Activated CD4-positive, alpha-beta memory T cell treated with anti-CD3 and anti-CD28 coated beads for 36 hours (primary cell): Measurements from ENCODE around the gene IMPA2. TPM values are rescaled to one million over a fixed set of nuclear protein-coding genes. Genes with fewer than 3 reads are reported as not detected.

Experiments used
- CTCF ChIA-PET: fragments of 350-600 bp; sonication (Branson Sonifier 250); formaldehyde crosslinking; loops from one replicate; lab custom pipeline; 2021; ENCODE audit warnings: antibody characterized with exemption, inconsistent platforms; lab: Charles Lee
- POLR2A ChIA-PET: fragments of 350-600 bp; sonication (Branson Sonifier 250); formaldehyde crosslinking; loops from one replicate; lab custom pipeline; 2021; ENCODE audit warnings: antibody characterized with exemption; lab: Charles Lee
- DNase-seq: peaks from one replicate; pipeline ENCODE4 v3.0.0-alpha.2; 2020
- H3K27ac Mint-ChIP-seq: one replicate; pipeline ENCODE4 v1.8.0; 2021; ENCODE audit warnings: mixed read lengths
- H3K27me3 Mint-ChIP-seq: one replicate; pipeline ENCODE4 v1.8.0; 2021; ENCODE audit warnings: mixed read lengths
- H3K36me3 Mint-ChIP-seq: one replicate; pipeline ENCODE4 v1.8.0; 2021; ENCODE audit warnings: mixed read lengths
- H3K4me1 Mint-ChIP-seq: one replicate; pipeline ENCODE4 v1.8.0; 2021; ENCODE audit warnings: low read depth, mixed read lengths
- H3K4me3 Mint-ChIP-seq: one replicate; pipeline ENCODE4 v1.8.0; 2021; ENCODE audit warnings: mild to moderate bottlenecking, mixed read lengths
- H3K9me3 Mint-ChIP-seq: one replicate; pipeline ENCODE4 v1.8.0; 2021; ENCODE audit warnings: mixed read lengths
- intact Hi-C: fragments of 100-400 bp; cut with micrococcal nuclease; formaldehyde crosslinking; loops from one replicate; pipeline ENCODE4 v1.15.1; 2023
- total RNA-seq, 2 experiments: library from RNA; stranded (reverse); gene quantifications; one replicate each; pipeline ENCODE4 v1.2.3, GENCODE V29; 2021

Gene IMPA2
- total RNA-seq, 2 experiments from 2014 or later = 20.3 to 21.6 TPM

GRCh38 chr18:12046751-12047335 is 65.5 kb downstream of the IMPA2 start:
- no peaks in the 10 kb centered on the region for H3K36me3 Mint-ChIP-seq
- H3K4me1 Mint-ChIP-seq = peaks cover 11% of the 10 kb centered on the region
- no peak overlapping the region for H3K27ac Mint-ChIP-seq
- POLR2A ChIA-PET = no interaction called here
- no peak for DNase-seq
- H3K9me3 Mint-ChIP-seq = no peaks in the 10 kb centered on the region
- intact Hi-C loops = no loop called here
- H3K27me3 Mint-ChIP-seq = peaks cover 9% of the 10 kb centered on the region
- CTCF ChIA-PET = no interaction called here
- H3K4me3 Mint-ChIP-seq = no peak overlapping the region

- Mint-ChIP-seq H3K36me3 (no peaks in the 10 kb centered on the region), H3K9me3 (no peaks in the 10 kb centered on the region), H3K4me3 (no peak overlapping the region), H3K27me3 (peaks cover 5% of the 10 kb centered on the region), H3K4me1 (peaks cover 6% of the 10 kb centered on the region), H3K27ac (no peak overlapping the region)
- intact Hi-C loops = no loop called here
- ChIA-PET CTCF (interaction anchor here (1.2 to 2.8 kb wide), 3 partner anchors 9 to 52 kb away, joined by 3 to 10 read pairs (median 4); no protein-coding TSS in a partner anchor), POLR2A (no interaction called here)
- DNase-seq = no peak
Measured at GRCh38 chr18:12048010-12048826, 66.9 kb downstream of the IMPA2 start.

GRCh38 chr18:12048827-12049175 is 67.5 kb downstream of the IMPA2 start:
- no peak for DNase-seq
- peaks cover 6% of the 10 kb centered on the region for H3K4me1 Mint-ChIP-seq
- H3K27me3 Mint-ChIP-seq = peaks cover 2% of the 10 kb centered on the region
- intact Hi-C loops = loop anchor here (1.0 kb wide), 1 partner anchor 8 kb away; no protein-coding TSS in a partner anchor
- no peak overlapping the region for H3K4me3 Mint-ChIP-seq
- no peaks in the 10 kb centered on the region for H3K36me3 Mint-ChIP-seq
- H3K9me3 Mint-ChIP-seq = no peaks in the 10 kb centered on the region
- ChIA-PET POLR2A (no interaction called here), CTCF (interaction anchor here (1.2 to 2.8 kb wide), 3 partner anchors 9 to 53 kb away, joined by 3 to 10 read pairs (median 4); no protein-coding TSS in a partner anchor)
- H3K27ac Mint-ChIP-seq = no peak overlapping the region

- intact Hi-C loops = loop anchor here (1.0 kb wide), 1 partner anchor 9 kb away; no protein-coding TSS in a partner anchor
- H3K9me3 Mint-ChIP-seq = no peaks in the 10 kb centered on the region
- POLR2A ChIA-PET = no interaction called here
- CTCF ChIA-PET = interaction anchor here (1.0 to 2.8 kb wide), 2 partner anchors 11 to 113 kb away, joined by 3 to 10 read pairs; no protein-coding TSS in a partner anchor
- peaks cover 2% of the 10 kb centered on the region for H3K27me3 Mint-ChIP-seq
- no peaks in the 10 kb centered on the region for H3K36me3 Mint-ChIP-seq
- H3K4me1 Mint-ChIP-seq = peaks cover 6% of the 10 kb centered on the region
- no peak overlapping the region for H3K27ac Mint-ChIP-seq
- DNase-seq = no peak
- no peak overlapping the region for H3K4me3 Mint-ChIP-seq
Measured at GRCh38 chr18:12049978-12050811, 68.9 kb downstream of the IMPA2 start.

- peaks cover 6% of the 10 kb centered on the region for H3K4me1 Mint-ChIP-seq
- ChIA-PET POLR2A (no interaction called here), CTCF (no interaction called here)
- no peak overlapping the region for H3K4me3 Mint-ChIP-seq
- H3K27me3 Mint-ChIP-seq = peaks cover 2% of the 10 kb centered on the region
- no peak for DNase-seq
- no peaks in the 10 kb centered on the region for H3K9me3 Mint-ChIP-seq
- H3K27ac Mint-ChIP-seq = no peak overlapping the region
- no peaks in the 10 kb centered on the region for H3K36me3 Mint-ChIP-seq
- intact Hi-C loops = no loop called here
Measured at GRCh38 chr18:12052866-12053265, 71.6 kb downstream of the IMPA2 start.

GRCh38 chr18:12053289-12053688 is 72.0 kb downstream of the IMPA2 start:
- no peak for DNase-seq
- intact Hi-C loops = no loop called here
- ChIA-PET POLR2A (no interaction called here), CTCF (no interaction called here)
- Mint-ChIP-seq H3K36me3 (no peaks in the 10 kb centered on the region), H3K9me3 (no peaks in the 10 kb centered on the region), H3K27ac (no peak overlapping the region), H3K27me3 (peaks cover 2% of the 10 kb centered on the region), H3K4me3 (no peak overlapping the region), H3K4me1 (peaks cover 6% of the 10 kb centered on the region)

- CTCF ChIA-PET = interaction anchor here (0.8 kb wide), 1 partner anchor 118 kb away, joined by 3 read pairs; no protein-coding TSS in a partner anchor
- intact Hi-C loops = no loop called here
- Mint-ChIP-seq H3K36me3 (no peaks in the 10 kb centered on the region), H3K27ac (no peak overlapping the region), H3K9me3 (no peaks in the 10 kb centered on the region), H3K4me1 (no peaks in the 10 kb centered on the region), H3K27me3 (peaks cover 2% of the 10 kb centered on the region), H3K4me3 (no peak overlapping the region)
- POLR2A ChIA-PET = no interaction called here
- no peak for DNase-seq
Measured at GRCh38 chr18:12056034-12056883, 75.0 kb downstream of the IMPA2 start.

- intact Hi-C loops = no loop called here
- Mint-ChIP-seq H3K9me3 (no peaks in the 10 kb centered on the region), H3K4me1 (no peaks in the 10 kb centered on the region), H3K27ac (no peak overlapping the region), H3K36me3 (no peaks in the 10 kb centered on the region), H3K27me3 (peaks cover 2% of the 10 kb centered on the region), H3K4me3 (no peak overlapping the region)
- no peak for DNase-seq
- ChIA-PET POLR2A (no interaction called here), CTCF (interaction anchor here (1.0 to 1.6 kb wide), 2 partner anchors 8 to 180 kb away, joined by 4 read pairs; no protein-coding TSS in a partner anchor)
Measured at GRCh38 chr18:12056884-12057402, 75.6 kb downstream of the IMPA2 start.

GRCh38 chr18:12057419-12058039 is 76.2 kb downstream of the IMPA2 start:
- no peaks in the 10 kb centered on the region for H3K36me3 Mint-ChIP-seq
- ChIA-PET POLR2A (no interaction called here), CTCF (interaction anchor here (1.0 to 1.6 kb wide), 2 partner anchors 9 to 179 kb away, joined by 4 read pairs; no protein-coding TSS in a partner anchor)
- no peak for DNase-seq
- no peaks in the 10 kb centered on the region for H3K4me1 Mint-ChIP-seq
- H3K27me3 Mint-ChIP-seq = peaks cover 2% of the 10 kb centered on the region
- intact Hi-C loops = no loop called here
- H3K27ac Mint-ChIP-seq = no peak overlapping the region
- no peaks in the 10 kb centered on the region for H3K9me3 Mint-ChIP-seq
- H3K4me3 Mint-ChIP-seq = no peak overlapping the region

- H3K36me3 Mint-ChIP-seq = no peaks in the 10 kb centered on the region
- no peaks in the 10 kb centered on the region for H3K27me3 Mint-ChIP-seq
- no peaks in the 10 kb centered on the region for H3K4me1 Mint-ChIP-seq
- H3K27ac Mint-ChIP-seq = no peak overlapping the region
- no peaks in the 10 kb centered on the region for H3K9me3 Mint-ChIP-seq
- no peak overlapping the region for H3K4me3 Mint-ChIP-seq
- intact Hi-C loops = no loop called here
- no peak for DNase-seq
- CTCF ChIA-PET = no interaction called here
- POLR2A ChIA-PET = no interaction called here
Measured at GRCh38 chr18:12059334-12060181, 78.3 kb downstream of the IMPA2 start.
